ENCODE measurements around the gene TBL3.
A peak's percentile ranks its signal among the peaks of the same experiment; 100 is the strongest.
"Not testable (repeated sequence)": the region's sequence is repeated elsewhere in the genome, so short reads cannot be mapped to it uniquely, and the experiment has no call there.

Gene TBL3

DNA sequence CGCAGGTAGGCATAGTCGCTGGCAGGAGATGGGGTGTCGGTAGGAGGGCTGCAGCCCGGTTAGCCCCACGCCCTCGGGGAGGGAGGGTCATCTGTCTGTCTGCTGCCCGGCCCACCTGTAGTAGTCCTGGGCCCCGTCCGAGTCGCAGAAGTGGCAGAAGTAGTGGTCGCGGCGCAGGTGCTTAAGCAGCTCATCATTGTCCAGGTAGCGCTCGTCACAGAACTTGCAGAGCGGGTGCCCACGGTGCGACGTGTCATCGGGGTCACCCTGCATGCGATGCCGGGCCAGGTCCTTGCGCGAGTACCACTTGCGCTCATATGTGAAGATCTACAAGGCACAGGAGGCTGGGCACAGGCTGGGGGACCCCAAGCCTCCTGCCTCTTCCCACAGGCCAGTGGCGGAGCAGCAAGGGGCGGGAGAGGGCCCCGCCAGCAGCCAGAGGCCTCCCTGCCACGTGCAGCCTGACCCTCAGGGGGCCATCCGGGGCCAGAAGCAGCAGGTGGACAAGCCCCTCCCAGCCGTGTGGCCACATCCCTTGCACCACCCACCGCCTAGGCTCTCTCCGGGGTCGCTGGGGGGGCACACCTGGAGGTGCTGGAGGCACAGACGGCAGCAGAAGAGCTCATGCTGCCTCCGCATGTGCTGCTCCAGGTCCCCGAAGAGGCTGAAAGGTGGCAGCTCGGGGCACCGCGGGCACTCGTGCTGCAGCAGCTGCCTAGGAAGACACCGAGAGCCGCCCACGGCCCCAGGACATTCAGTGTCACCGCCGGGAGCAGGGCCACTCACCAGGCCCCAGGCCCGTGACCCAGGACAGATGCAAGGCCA, 30.8 kb downstream of the TBL3 start:
- no peak for DNase-seq

DNA sequence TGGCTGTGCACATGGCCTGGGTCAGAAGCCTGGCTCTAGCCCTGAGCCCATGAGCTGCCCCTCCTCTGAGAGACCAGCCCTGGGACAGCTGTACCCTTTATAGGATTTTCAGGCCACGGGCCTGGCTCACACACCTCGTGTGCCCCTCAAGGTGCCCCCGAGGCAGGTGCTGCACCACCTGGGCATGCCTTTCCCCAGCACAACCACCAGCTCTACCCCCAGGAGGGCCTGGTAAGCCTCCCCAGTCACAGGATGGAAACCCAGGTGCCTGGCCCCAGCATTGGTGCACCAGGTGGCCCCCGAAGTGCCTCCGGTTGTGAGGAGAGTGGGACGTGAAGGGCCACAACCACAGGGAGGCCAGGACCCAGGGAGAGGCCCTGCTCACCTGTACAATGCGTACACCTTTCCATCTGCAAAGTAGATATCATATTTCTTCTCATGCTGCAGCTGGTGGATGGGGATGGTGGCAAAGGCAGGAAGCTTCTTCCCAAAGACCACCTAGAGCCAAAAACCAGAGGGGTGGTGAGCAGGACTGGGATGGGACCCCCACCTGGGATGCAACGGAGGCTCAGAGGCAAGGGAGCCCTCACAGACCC, 31.5 kb downstream of the TBL3 start:
- DNase-seq = no peak

DNA sequence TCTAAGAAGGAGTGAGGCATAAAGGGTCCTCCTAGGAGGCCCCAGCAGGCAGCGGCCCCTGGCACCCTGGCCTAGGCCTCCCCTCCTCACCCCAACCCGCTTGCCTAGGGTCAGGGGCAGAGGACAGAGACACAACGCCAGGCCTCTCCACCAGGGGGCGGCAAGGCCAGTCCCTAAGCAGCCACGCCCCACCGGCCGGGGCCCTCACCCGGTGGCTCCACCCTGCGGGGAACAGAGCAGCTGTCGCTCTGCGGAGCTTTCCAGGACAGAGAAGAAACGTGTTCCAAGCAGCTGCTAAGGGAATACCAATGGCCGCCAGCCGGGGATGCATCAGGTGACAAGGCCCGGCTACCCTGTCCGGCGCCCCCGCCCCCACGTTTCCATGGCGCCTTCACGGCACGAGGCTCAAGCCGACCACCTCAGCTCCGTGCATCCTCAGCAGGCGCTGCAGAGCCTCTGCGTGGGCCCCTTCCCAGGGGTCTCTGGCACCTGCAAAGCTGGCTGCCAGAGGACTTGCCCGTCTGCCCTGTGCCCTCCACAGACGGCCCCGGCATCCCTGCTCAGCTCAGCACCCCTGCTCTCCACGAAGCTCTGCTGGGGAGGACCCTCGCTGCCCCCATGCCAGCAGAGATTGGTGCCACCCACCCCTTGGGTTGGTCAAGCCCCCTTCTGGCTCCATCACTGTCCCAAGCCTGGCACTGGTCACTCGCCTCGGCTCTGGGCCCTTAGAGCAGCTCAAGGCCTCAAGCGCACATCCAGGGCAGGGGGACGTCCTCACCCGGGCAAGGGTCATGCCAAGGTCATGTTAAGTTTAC, 32.2 kb downstream of the TBL3 start:
- DNase-seq = peak; percentile 94

DNA sequence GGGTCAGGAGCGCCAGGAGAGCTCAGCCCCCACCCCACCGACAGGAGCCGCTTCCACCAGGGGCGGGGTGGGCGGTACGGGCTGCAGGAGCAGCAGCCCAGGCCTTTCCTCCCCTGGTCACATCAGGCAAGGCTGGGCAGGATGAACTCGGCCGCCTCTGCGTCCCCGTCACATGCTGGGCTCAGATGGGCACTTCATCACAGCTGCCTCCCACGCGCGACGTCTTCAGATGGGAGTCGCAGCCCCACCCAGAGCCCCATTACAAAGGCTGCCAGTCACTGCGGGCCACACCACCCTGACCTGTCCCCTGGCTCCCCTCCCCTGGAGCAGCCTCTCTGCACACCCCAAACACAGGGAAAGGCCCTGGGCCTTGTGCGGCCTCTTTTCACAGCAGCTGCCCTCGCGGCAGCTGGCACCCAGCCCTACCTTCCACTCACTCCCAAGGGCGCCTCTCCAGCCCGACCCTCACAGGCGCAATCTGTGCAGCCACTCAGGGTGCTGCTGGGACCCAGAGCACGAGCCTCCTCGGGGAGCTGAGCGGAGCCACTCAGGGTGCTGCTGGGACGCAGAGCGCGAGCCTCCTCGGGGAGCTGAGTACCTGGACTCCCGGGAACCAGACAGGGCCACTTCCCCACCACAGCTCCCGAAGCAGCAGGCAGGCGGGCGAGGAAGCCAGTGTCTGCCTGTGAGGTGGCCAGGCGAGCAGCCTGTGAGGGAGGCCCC, 33.1 kb downstream of the TBL3 start:
- DNase-seq = no peak

DNA sequence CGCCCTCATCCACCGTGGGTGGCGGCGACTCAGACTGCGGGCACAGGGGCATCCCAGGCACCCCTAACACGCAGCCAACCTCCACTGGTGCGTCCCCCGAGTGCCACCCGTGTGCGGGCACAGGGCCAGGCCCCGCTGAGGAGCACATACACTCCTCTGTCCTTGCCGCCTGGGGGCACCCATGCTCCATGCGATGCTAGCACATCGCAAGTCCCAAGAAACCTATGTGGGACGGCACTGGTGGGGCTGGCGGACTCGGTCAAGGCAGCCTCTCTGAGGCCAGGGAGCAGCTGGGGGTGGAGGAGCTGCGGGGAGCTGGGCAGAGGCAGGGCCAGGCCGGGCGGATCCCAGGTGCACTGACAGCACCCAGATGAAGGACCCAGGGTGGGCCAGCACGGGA, 33.8 kb downstream of the TBL3 start:
- no peak for DNase-seq

DNA sequence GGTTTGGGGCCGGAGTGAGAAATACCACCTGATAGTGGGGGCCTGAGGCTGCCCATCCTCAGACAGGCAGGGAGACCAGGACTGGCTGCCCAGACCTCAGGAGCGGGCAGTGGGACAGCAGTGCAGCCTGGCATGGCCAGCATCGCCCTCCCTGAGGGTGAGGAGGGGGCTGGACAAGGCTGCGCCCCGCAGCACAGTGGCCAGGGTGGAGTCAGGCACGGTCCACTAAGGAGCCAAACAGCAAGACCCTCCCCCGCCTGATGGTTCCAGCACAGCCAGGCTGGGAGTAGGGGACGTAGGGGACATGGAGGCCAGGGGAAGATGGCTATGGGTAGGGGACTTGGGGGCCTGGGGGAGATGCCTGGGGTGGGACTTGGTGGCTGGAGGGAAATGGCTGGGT, 34.5 kb downstream of the TBL3 start:
- no peak for DNase-seq

DNA sequence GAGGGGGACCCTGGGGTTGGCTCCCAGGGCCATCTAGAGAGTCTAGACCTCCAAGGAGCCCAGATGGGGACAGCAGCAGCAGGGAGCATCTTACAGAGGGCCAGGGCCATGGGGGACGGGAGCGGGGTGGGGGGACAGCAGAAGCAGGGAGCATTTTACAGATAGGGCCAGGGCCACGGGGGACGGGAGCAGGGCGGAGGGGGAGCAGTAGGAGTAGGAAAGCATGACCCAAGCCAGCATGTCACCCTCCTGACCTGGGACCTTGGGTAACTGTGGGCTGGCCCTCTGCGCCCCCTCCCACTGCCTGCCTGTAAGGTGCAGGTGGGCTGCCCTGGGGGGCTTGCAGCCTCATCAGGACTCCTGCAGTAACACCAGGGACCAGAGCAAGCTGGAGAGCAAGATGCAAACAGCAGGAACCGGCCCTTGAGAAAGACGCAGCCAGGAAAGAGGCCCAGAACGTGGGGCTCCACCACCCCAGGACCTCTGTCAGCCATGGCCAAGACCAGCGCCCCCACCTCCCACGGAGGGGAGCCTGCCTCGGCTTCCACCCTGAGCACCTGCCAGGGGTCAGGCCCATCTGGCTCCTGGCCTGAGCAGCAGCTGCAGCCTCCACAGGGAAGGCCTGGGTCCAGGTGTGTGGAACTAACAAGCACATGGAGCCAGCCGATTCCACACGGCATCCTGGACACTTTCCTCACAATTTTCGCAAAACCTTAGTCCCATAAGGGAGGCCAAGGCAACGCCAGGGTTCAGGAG, 35.4 kb downstream of the TBL3 start:
- DNase-seq = no peak

DNA sequence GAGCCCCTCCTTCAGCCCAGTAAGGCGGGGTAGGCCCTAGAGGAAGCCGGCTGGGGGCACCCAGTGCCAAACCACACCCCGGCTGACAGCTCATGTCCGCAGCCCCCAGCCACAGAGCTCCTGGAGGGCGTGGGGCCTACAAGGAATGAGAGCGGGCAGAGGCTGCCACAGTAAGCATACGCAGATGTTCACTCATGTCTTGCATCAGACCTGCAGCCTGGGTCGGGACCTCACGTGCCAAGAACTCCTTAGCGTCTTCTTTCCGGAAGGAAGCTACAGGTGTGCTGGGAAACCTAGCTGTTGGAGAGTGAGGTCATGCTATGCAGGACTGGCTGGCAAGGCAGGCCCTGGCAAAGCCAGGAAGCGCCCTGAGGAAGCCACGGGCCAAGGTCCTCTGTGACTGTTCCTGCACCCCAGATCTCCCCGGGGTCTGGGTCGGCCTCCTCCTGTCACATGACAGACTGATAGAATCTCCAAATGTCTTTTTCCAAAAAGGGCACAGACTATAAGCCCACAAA, 36.2 kb downstream of the TBL3 start:
- DNase-seq = no peak

DNA sequence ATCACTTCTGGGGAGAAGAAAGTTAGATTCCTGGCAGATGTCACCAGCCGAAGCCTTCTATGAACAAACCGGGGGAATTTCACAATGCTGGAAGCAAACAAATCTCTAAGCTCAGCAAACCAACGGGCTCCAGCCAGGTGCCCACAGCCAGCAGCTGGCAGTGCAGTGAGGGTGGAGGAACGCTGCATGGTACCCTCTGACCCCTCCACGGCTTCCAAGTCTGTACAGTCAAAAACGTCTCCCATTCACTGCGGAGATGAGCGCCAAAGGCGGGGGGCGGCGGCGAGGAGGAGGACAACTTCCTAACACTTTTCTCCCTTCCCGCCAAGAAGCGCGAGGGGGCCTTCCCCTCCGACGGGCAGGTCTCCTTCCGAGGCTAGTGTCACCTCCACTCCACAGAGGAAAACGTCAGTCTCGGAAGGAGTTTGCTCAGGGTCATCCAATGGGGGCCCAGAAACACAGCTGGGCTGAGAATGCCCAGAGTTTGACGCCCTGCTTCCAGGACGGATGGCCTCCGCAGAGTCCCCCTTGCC, 36.8 kb downstream of the TBL3 start:
- DNase-seq = no peak

DNA sequence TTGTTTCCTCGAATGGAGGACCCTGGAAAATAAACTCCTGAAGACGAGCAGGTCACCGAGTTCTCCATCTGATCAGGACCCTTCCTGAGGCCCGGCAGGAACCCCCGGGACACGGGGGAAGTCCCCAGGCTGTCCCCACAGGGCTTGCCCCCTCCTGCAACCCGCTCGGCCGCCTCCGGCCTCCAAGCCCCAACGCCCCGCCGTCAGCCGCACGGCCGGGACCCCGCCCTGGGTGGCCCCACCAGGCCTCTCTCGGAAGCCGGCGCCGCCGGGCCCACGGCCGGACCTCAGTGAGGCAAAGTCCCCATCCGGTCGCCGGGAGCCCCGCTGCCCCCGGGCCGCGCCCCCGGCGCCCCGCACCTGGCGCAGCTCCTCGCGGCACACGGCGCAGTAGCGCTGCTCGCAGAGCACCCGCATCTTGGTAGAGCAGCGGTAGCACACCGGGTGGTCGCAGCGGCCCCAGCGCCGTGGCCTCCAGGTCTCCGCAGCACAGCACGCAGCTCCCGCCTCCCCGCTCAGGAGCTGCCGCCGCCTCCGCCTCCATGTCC, 37.4 kb downstream of the TBL3 start:
- DNase-seq = no peak

DNA sequence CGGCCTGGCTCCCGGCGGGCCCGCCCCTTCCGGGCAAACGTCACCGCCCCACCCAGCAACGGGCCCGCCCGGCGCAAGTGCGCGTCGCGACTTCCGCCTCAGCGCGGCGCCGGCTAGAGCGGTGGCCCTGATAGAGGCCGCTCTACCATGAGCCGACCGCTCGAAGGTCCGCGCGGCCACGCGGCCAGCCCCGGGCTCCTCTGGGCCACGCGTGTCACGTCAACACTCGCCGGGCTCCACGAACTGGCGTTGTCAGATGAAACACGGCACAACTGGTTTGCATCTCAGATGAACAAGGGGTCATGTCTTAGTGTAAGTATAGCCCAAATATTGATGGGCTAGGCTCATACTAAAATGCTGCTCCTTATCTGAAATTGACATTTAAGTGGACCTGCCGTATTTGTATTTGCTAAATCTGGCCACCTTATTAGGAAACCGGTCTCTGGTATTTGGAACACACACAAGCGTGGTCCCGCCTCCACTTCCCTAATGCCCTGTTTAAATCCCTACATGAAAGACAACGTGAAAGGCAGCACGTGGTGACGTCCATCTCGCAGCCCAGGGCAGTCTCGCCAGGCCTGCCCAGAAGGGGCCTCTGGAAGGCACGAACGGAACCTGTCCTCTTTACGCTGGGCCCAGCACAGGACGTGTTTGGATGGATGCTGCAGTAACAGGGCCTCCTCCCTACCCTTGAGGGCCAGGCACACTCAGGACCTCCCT, 38.1 kb downstream of the TBL3 start, which contains the start of gene ZNF598:
Gene ZNF598, minus strand, starts transcription at position 31 of the 720 bp plus-strand sequence.
- peak; percentile 89 for DNase-seq

DNA sequence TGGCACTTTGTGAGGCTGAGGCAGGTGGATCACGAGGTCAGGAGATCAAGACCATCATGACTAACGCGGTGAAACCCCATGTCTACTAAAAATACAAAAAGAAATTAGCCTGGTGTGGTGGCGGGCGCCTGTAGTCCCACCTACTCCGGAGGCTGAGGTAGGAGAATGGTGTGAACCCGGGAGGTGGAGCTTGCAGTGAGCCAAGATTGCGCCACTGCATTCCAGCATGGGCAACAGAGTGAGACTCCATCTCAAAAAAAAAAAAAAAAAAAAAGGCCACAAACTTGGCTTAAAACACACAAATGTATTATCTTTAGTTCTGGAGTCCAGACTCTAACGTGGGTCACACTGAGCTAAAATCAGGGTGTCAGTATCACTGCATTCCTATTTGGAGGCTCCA, 39.9 kb downstream of the TBL3 start:
- DNase-seq = not testable (repeated sequence)

DNA sequence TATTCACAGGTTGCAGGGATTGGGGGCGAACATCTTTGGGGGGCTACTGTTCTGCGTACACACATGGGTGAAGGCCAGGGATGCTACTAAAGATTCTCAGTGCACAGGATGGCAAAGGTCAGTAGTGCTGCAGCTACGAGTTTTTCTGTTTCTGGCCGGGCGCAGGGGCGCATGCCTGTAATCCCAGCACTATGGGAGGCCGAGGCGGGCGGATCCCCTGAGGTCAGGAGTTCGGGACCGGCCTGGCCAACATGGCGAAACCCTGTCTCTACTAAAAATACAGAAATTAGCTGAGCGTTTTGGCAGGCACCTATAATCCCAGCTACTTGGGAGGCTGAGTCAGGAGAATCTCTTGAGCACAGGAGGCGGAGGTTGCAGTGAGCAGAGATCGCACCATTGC, 41.7 kb downstream of the TBL3 start:
- no peak for DNase-seq

DNA sequence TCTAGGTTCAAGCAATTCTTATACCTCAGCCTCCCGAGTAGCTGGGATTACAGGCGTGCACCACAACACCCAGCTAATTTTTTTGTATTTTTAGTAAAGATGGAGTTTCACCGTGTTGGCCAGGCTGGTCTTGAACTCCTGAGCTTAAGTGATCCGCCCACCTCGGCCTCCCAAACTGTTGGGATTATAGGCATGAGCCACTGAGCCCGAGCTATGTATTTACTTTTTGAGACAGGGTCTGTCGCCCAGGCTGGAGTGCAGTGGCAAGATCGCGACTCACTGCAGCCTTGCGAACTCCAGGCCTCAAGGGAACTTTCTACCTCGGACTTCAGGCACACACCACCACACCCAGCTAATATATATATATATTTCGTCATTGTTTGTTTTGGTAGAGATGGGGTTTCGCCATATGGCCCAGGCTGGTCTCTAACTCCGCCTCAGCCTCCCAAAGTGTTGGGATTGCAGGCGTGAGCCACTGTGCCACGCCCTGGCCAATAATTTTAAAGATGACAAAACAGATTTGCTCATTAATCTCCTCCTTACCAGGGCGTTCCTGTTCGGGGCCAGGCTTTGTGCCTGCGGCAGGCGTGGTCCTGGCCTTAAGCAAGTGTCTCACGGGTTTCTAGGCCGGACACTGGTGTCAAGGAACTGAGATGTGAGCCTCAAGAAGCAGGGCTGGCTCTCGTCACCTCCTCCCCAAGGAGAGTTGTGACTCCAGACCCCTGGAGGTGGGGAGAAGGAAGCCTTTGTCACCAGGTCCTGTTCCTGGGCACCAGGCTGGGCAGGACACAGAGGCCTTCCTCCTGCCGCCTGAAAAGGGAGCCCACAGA, 43.5 kb downstream of the TBL3 start:
- no peak for DNase-seq

DNA sequence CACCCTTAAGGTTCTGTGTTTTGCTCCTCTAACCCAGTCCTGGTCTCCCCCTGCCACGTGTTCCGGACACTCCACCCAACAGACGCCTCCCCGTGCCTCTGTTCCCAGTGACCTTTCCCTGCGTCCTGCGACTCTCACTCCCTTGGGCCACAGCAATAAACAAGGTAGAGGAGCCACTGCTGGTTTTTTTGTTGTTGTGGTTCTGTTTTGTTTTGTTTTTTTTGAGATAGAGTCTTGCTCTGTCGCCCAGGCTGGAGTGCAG, 44.0 kb downstream of the TBL3 start:
- no peak for DNase-seq

DNA sequence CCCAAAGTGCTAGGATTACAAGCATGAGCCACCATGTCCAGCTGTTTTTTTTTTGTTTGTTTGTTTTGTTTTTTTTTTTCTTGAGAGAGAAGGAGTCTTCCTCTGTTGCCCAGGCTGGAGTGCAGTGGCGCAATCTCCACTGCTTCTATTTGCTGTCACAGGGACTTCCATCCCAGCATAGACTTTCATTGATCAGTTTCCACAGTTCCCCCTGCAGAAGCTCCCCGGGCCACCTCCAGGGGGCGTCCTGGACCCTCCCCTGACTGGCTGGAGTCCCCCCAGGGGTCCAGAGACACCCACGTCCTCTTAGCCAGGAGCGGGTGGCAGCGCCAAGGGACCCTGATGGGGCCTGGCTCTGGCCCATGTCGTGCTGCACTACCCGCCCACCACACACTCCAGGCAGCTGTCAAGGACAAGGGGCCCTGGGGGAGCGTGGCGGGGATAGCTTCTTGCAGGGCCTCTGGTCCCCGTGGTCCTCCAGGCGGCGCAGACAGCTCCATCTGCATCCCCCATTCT, 44.6 kb downstream of the TBL3 start:
- DNase-seq = peak; percentile 20

DNA sequence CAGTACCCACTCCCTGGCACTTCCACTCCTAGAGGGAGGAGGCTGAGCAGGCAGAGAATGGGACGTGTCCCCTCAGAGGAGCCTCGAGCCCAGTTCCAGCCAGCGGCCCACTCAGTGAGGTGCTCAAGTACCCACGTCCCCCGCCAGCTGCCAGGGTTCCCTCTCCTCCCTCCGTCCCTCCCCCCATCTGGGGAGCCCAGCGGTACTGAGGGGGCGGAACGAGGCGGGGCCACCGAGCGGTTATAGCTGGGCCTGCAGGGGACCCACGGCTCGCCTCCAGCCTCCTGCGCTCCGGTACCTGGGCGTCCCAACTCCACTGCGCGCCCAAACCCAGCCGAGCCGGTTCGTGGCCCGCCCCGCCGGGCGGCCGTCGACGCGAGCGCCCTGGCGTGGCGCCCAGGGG, 47.7 kb downstream of the TBL3 start, which contains the start of gene NPW:
Gene NPW, plus strand, starts transcription at position 268 of the 403 bp plus-strand sequence.
- peak; percentile 30 for DNase-seq

DNA sequence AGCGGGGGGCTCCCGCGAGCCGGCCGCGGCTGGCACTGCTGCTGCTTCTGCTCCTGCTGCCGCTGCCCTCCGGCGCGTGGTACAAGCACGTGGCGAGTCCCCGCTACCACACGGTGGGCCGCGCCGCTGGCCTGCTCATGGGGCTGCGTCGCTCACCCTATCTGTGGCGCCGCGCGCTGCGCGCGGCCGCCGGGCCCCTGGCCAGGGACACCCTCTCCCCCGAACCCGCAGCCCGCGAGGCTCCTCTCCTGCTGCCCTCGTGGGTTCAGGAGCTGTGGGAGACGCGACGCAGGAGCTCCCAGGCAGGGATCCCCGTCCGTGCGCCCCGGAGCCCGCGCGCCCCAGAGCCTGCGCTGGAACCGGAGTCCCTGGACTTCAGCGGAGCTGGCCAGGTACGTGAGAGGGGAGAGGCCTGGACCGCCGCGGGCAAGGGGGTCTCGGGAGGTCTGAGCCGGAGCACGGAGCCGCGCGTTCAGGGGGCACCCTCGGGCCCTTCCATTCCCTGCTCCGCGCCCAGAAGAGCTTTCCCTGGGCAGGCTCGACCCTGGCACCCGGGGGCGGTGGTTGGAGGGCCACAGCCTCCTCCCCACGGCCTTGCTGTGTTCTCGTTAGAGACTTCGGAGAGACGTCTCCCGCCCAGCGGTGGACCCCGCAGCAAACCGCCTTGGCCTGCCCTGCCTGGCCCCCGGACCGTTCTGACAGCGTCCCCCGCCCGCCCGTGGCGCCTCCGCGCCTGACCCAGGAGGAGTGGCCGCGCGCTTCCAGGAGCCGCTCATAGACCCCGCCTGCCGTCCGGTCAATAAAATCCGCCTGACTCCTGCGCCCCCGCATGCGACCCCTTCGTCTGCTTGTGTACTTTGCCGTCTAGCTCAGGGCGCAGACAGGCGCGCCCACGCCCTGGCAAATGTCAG, 48.3 kb downstream of the TBL3 start:
- no peak for DNase-seq

DNA sequence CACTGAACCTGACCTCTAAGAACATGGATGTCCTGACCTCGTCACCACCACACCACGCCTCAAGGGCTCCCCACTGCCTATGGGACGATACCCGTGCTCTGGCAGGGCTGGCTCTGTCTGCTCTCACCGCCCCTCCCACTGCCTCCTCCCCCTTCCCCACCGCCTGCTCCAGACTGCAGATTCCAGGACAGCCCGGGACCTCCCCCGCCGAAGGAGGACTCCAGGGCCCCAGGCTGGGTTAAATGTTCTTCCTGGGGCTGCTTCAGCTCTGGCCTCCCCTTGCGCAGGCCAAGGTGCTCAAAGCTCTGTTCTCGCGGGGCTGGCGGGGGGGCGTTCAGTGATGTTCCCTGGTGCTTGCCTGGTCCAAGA, 50.9 kb downstream of the TBL3 start:
- DNase-seq = no peak
